ENCODE results near the gene AP5B1. TPM values are rescaled to one million over a fixed set of nuclear protein-coding genes. Genes with fewer than 3 reads are reported as not detected.

Gene AP5B1
- total and polyA plus RNA-seq, 2 donors from 2014 or later = 6.3 to 18.3 TPM

- peak in 2 of 5 donors; percentile 41 for DNase-seq
- H3K9me3 ChIP-seq (ENCODE audit: control insufficient read depth in 2 of 3, insufficient read depth in 1 of 3, low read length in 3 of 3) = no peaks in the 10 kb centered on the region
- H3K27ac ChIP-seq (ENCODE audit: low read depth in 2 of 2, low read length in 2 of 2) = peak overlapping the region in 1 of 2 donors; percentile 28
- H3K9ac ChIP-seq (ENCODE audit: low read length in 3 of 3) = no peak overlapping the region
- H3K4me3 ChIP-seq (ENCODE audit: low read length in 3 of 3) = no peak overlapping the region
- TF ChIP-seq, protein P1, sequence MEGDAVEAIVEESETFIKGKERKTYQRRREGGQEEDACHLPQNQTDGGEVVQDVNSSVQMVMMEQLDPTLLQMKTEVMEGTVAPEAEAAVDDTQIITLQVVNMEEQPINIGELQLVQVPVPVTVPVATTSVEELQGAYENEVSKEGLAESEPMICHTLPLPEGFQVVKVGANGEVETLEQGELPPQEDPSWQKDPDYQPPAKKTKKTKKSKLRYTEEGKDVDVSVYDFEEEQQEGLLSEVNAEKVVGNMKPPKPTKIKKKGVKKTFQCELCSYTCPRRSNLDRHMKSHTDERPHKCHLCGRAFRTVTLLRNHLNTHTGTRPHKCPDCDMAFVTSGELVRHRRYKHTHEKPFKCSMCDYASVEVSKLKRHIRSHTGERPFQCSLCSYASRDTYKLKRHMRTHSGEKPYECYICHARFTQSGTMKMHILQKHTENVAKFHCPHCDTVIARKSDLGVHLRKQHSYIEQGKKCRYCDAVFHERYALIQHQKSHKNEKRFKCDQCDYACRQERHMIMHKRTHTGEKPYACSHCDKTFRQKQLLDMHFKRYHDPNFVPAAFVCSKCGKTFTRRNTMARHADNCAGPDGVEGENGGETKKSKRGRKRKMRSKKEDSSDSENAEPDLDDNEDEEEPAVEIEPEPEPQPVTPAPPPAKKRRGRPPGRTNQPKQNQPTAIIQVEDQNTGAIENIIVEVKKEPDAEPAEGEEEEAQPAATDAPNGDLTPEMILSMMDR (IDR thresholded peaks at IDR 0.05; ENCODE audit: borderline replicate concordance, extremely low read depth, insufficient read depth) = no peak
- no peak for FAIRE-seq
- no peaks in the 10 kb centered on the region for H3K27me3 ChIP-seq (ENCODE audit: control insufficient read depth, insufficient read depth, low read length)
- no peaks in the 10 kb centered on the region for H3K36me3 ChIP-seq (ENCODE audit: control insufficient read depth in 2 of 3, insufficient read depth in 3 of 3, low read length in 3 of 3)
- intact Hi-C loops (cut with DNase I) = no loop called here
- no peaks in the 10 kb centered on the region for H3K4me1 ChIP-seq (ENCODE audit: control insufficient read depth in 2 of 3, insufficient read depth in 2 of 3, low read depth in 1 of 3, low read length in 3 of 3)
These were observed 50.3 kb downstream of the AP5B1 start for GRCh38 chr11:65730461-65730860.

DNA sequence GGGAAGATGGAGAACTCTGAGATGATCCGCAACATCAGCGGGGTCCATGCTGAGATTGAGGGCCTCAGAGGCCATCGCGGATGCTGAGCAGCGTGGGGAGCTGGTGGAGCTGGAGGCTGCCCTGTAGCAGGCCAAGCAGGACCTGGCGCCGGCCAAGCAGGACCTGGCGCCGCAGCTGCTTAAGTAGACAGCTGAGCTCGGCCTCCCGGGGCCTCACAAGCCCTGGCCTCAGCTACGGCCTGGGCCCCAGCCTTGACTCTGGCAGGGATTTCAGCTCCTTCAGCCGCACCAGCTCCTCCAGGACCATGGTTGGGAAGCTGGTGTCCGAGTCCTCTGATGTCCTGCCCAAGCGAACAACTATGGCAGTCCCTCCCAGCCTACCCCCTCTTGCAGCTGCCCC is 52.9 kb downstream of the AP5B1 start:
- no peak overlapping the region for H3K9ac ChIP-seq (ENCODE audit: low read length in 3 of 3)
- H3K4me3 ChIP-seq (ENCODE audit: low read length in 3 of 3) = no peak overlapping the region
- no peak overlapping the region for H3K27ac ChIP-seq (ENCODE audit: low read depth in 2 of 2, low read length in 2 of 2)
- H3K27me3 ChIP-seq (ENCODE audit: control insufficient read depth, insufficient read depth, low read length) = no peaks in the 10 kb centered on the region
- FAIRE-seq = no peak
- intact Hi-C loops (cut with DNase I) = no loop called here
- DNase-seq = no peak
- TF ChIP-seq, protein P1 (IDR thresholded peaks at IDR 0.05; ENCODE audit: borderline replicate concordance, extremely low read depth, insufficient read depth) = no peak
- H3K9me3 ChIP-seq (ENCODE audit: control insufficient read depth in 2 of 3, insufficient read depth in 1 of 3, low read length in 3 of 3) = no peaks in the 10 kb centered on the region
- no peaks in the 10 kb centered on the region for H3K36me3 ChIP-seq (ENCODE audit: control insufficient read depth in 2 of 3, insufficient read depth in 3 of 3, low read length in 3 of 3)
- H3K4me1 ChIP-seq (ENCODE audit: control insufficient read depth in 2 of 3, insufficient read depth in 2 of 3, low read depth in 1 of 3, low read length in 3 of 3) = no peaks in the 10 kb centered on the region

DNA sequence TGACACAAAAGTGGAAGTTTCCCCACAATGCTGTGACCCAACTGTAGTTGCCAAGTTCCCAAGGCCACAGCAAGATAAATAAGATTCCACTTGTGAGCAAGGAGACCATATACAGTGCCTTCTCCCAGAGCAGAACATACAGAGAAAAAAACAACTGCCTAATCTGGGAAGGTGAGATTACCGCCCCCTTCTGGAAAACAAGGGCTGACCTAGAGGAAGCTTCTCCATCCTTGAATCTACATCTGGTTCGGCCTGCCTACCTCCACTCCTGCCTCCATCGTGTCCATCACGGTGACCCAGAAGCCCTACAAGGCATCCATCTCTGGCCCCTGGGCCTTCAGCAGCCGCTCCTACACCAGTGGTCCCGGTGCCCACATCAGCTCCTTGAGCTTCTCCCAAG is 54.1 kb downstream of the AP5B1 start:
- Histone ChIP-seq H3K27me3 (ENCODE audit: control insufficient read depth, insufficient read depth, low read length) (no peaks in the 10 kb centered on the region), H3K9me3 (ENCODE audit: control insufficient read depth in 2 of 3, insufficient read depth in 1 of 3, low read length in 3 of 3) (no peaks in the 10 kb centered on the region), H3K36me3 (ENCODE audit: control insufficient read depth in 2 of 3, insufficient read depth in 3 of 3, low read length in 3 of 3) (no peaks in the 10 kb centered on the region), H3K4me3 (ENCODE audit: low read length in 3 of 3) (no peak overlapping the region), H3K9ac (ENCODE audit: low read length in 3 of 3) (no peak overlapping the region), H3K27ac (ENCODE audit: low read depth in 2 of 2, low read length in 2 of 2) (no peak overlapping the region), H3K4me1 (ENCODE audit: control insufficient read depth in 2 of 3, insufficient read depth in 2 of 3, low read depth in 1 of 3, low read length in 3 of 3) (no peaks in the 10 kb centered on the region)
- TF ChIP-seq, protein P1 (IDR thresholded peaks at IDR 0.05; ENCODE audit: borderline replicate concordance, extremely low read depth, insufficient read depth) = no peak
- intact Hi-C loops (cut with DNase I) = no loop called here
- DNase-seq (no peak), FAIRE-seq (no peak)

Other genes starting within 250 kb of the AP5B1 start
- 165 TPM for gene LTBP3, start 222.6 kb downstream of the AP5B1 start, total RNA-seq
- 61.6 TPM for gene LTBP3, start 222.6 kb downstream of the AP5B1 start, polyA plus RNA-seq (ENCODE audit: insufficient read depth, low read depth, low replicate concordance)
- 32.0 TPM for gene ZNRD2, start 210.5 kb downstream of the AP5B1 start, total RNA-seq
- 60.4 TPM for gene ZNRD2, start 210.5 kb downstream of the AP5B1 start, polyA plus RNA-seq (ENCODE audit: insufficient read depth, low read depth, low replicate concordance)
- gene FAM89B, start 208.4 kb downstream of the AP5B1 start, total RNA-seq = 36.7 TPM
- 33.5 TPM for gene FAM89B, start 208.4 kb downstream of the AP5B1 start, polyA plus RNA-seq (ENCODE audit: insufficient read depth, low read depth, low replicate concordance)
- 95.4 TPM for gene EHBP1L1, start 204.9 kb downstream of the AP5B1 start, total RNA-seq
- 20.5 TPM for gene EHBP1L1, start 204.9 kb downstream of the AP5B1 start, polyA plus RNA-seq (ENCODE audit: insufficient read depth, low read depth, low replicate concordance)
- gene KCNK7, start 185.2 kb downstream of the AP5B1 start, total RNA-seq = 0.25 TPM
- not detected for gene KCNK7, start 185.2 kb downstream of the AP5B1 start, polyA plus RNA-seq (ENCODE audit: insufficient read depth, low read depth, low replicate concordance)
- 89.1 TPM for gene MAP3K11, start 166.8 kb downstream of the AP5B1 start, total RNA-seq
- gene MAP3K11, start 166.8 kb downstream of the AP5B1 start, polyA plus RNA-seq (ENCODE audit: insufficient read depth, low read depth, low replicate concordance) = 55.7 TPM
- 44.4 TPM for gene PCNX3, start 165.2 kb downstream of the AP5B1 start, total RNA-seq
- gene PCNX3, start 165.2 kb downstream of the AP5B1 start, polyA plus RNA-seq (ENCODE audit: insufficient read depth, low read depth, low replicate concordance) = 13.6 TPM
- 71.0 TPM for gene SIPA1, start 142.9 kb downstream of the AP5B1 start, total RNA-seq
- 46.4 TPM for gene SIPA1, start 142.9 kb downstream of the AP5B1 start, polyA plus RNA-seq (ENCODE audit: insufficient read depth, low read depth, low replicate concordance)
- gene RELA, start 118.1 kb downstream of the AP5B1 start, total RNA-seq = 81.6 TPM
- gene RELA, start 118.1 kb downstream of the AP5B1 start, polyA plus RNA-seq (ENCODE audit: insufficient read depth, low read depth, low replicate concordance) = 34.8 TPM
- gene KAT5, start 68.7 kb downstream of the AP5B1 start, total RNA-seq = 74.7 TPM
- gene KAT5, start 68.7 kb downstream of the AP5B1 start, polyA plus RNA-seq (ENCODE audit: insufficient read depth, low read depth, low replicate concordance) = 68.4 TPM
- gene RNASEH2C, start 60.2 kb downstream of the AP5B1 start, total RNA-seq = 43.7 TPM
- gene RNASEH2C, start 60.2 kb downstream of the AP5B1 start, polyA plus RNA-seq (ENCODE audit: insufficient read depth, low read depth, low replicate concordance) = 129 TPM
- gene OVOL1, start 6.1 kb upstream of the AP5B1 start, total RNA-seq = 6.6 TPM
- gene OVOL1, start 6.1 kb upstream of the AP5B1 start, polyA plus RNA-seq (ENCODE audit: insufficient read depth, low read depth, low replicate concordance) = 6.7 TPM
- 1.0 TPM for gene SNX32, start 53.0 kb upstream of the AP5B1 start, total RNA-seq
- gene SNX32, start 53.0 kb upstream of the AP5B1 start, polyA plus RNA-seq (ENCODE audit: insufficient read depth, low read depth, low replicate concordance) = 0.43 TPM
- gene CFL1, start 77.2 kb upstream of the AP5B1 start, total RNA-seq = 705 TPM
- 846 TPM for gene CFL1, start 77.2 kb upstream of the AP5B1 start, polyA plus RNA-seq (ENCODE audit: insufficient read depth, low read depth, low replicate concordance)
- gene MUS81, start 79.5 kb upstream of the AP5B1 start, total RNA-seq = 54.9 TPM
- gene MUS81, start 79.5 kb upstream of the AP5B1 start, polyA plus RNA-seq (ENCODE audit: insufficient read depth, low read depth, low replicate concordance) = 31.2 TPM
- 64.2 TPM for gene EFEMP2, start 91.8 kb upstream of the AP5B1 start, total RNA-seq
- gene EFEMP2, start 91.8 kb upstream of the AP5B1 start, polyA plus RNA-seq (ENCODE audit: insufficient read depth, low read depth, low replicate concordance) = 60.0 TPM
- gene CTSW, start 98.9 kb upstream of the AP5B1 start, total RNA-seq = 3.9 TPM
- 1.3 TPM for gene CTSW, start 98.9 kb upstream of the AP5B1 start, polyA plus RNA-seq (ENCODE audit: insufficient read depth, low read depth, low replicate concordance)
- 58.0 TPM for gene FIBP, start 107.5 kb upstream of the AP5B1 start, total RNA-seq
- 105 TPM for gene FIBP, start 107.5 kb upstream of the AP5B1 start, polyA plus RNA-seq (ENCODE audit: insufficient read depth, low read depth, low replicate concordance)
- gene CCDC85B, start 109.7 kb upstream of the AP5B1 start, total RNA-seq = 26.1 TPM
- gene CCDC85B, start 109.7 kb upstream of the AP5B1 start, polyA plus RNA-seq (ENCODE audit: insufficient read depth, low read depth, low replicate concordance) = 31.8 TPM
- 3.2 TPM for gene FOSL1, start 119.4 kb upstream of the AP5B1 start, total RNA-seq
- gene FOSL1, start 119.4 kb upstream of the AP5B1 start, polyA plus RNA-seq (ENCODE audit: insufficient read depth, low read depth, low replicate concordance) = 0.37 TPM
- gene C11orf68, start 138.1 kb upstream of the AP5B1 start, total RNA-seq = 38.0 TPM
- gene C11orf68, start 138.1 kb upstream of the AP5B1 start, polyA plus RNA-seq (ENCODE audit: insufficient read depth, low read depth, low replicate concordance) = 52.0 TPM
- 51.2 TPM for gene DRAP1, start 138.4 kb upstream of the AP5B1 start, total RNA-seq
- 150 TPM for gene DRAP1, start 138.4 kb upstream of the AP5B1 start, polyA plus RNA-seq (ENCODE audit: insufficient read depth, low read depth, low replicate concordance)
- not detected for gene TSGA10IP, start 164.5 kb upstream of the AP5B1 start, total RNA-seq
- not detected for gene TSGA10IP, start 164.5 kb upstream of the AP5B1 start, polyA plus RNA-seq (ENCODE audit: insufficient read depth, low read depth, low replicate concordance)
- gene SART1, start 180.8 kb upstream of the AP5B1 start, total RNA-seq = 48.6 TPM
- 48.7 TPM for gene SART1, start 180.8 kb upstream of the AP5B1 start, polyA plus RNA-seq (ENCODE audit: insufficient read depth, low read depth, low replicate concordance)
- 37.5 TPM for gene EIF1AD, start 221.2 kb upstream of the AP5B1 start, total RNA-seq
- gene EIF1AD, start 221.2 kb upstream of the AP5B1 start, polyA plus RNA-seq (ENCODE audit: insufficient read depth, low read depth, low replicate concordance) = 17.7 TPM
- 181 TPM for gene BANF1, start 221.5 kb upstream of the AP5B1 start, total RNA-seq
- 186 TPM for gene BANF1, start 221.5 kb upstream of the AP5B1 start, polyA plus RNA-seq (ENCODE audit: insufficient read depth, low read depth, low replicate concordance)
- 5.9 TPM for gene CST6, start 231.0 kb upstream of the AP5B1 start, total RNA-seq
- gene CST6, start 231.0 kb upstream of the AP5B1 start, polyA plus RNA-seq (ENCODE audit: insufficient read depth, low read depth, low replicate concordance) = 1.2 TPM
- gene CATSPER1, start 245.5 kb upstream of the AP5B1 start, total RNA-seq = 0.76 TPM
- gene CATSPER1, start 245.5 kb upstream of the AP5B1 start, polyA plus RNA-seq (ENCODE audit: insufficient read depth, low read depth, low replicate concordance) = not detected